Measurements from ENCODE around the gene TMCC2.

GRCh38 chr1:205191622-205192021, 36.1 kb upstream of the TMCC2 start:
- TF ChIP-seq CTCF (conservative IDR thresholded peaks at IDR 0.05; ENCODE audit: low read depth in 2 of 2) (no peak), EZH2 (IDR thresholded peaks at IDR 0.05; ENCODE audit: low read depth, unreplicated experiment) (no peak), REST (IDR thresholded peaks at IDR 0.05; ENCODE audit: unreplicated experiment) (no peak), ZNF114 (CRISPR knock-in tag; IDR thresholded peaks at IDR 0.05) (no peak), POLR2AphosphoS5 (IDR thresholded peaks at IDR 0.05; ENCODE audit: low read depth) (no peak), ETS1 (IDR thresholded peaks at IDR 0.05) (no peak), JUNB (IDR thresholded peaks at IDR 0.05; ENCODE audit: unreplicated experiment) (no peak), EZH2phosphoT487 (IDR thresholded peaks at IDR 0.05; ENCODE audit: unreplicated experiment) (no peak)

Data from GM23338 (cell line).